ENCODE measurements around the gene RFX4.

DNA sequence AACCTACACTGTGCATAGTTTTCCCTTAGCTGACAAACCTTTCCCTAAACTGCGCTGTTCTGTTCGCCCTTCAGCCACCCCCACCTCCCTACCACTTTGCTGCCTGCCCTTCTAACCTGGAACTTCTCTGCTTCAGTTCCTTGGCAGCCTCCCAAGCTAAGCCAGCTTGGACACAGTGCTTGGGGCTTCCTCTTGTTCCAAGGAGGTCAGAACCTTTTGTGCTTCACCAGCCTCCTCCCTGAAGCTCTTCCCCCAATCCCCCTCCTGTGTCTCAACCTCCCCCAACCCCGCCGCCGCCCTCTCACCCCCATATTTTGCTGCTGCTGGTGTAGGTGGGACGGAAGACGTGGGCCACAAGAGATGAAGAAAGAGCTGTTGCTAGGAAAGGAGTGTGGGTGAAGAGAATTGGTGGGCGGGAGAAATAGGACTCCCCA lies 183.6 kb downstream of the RFX4 start:
- TF ChIP-seq, protein P1, sequence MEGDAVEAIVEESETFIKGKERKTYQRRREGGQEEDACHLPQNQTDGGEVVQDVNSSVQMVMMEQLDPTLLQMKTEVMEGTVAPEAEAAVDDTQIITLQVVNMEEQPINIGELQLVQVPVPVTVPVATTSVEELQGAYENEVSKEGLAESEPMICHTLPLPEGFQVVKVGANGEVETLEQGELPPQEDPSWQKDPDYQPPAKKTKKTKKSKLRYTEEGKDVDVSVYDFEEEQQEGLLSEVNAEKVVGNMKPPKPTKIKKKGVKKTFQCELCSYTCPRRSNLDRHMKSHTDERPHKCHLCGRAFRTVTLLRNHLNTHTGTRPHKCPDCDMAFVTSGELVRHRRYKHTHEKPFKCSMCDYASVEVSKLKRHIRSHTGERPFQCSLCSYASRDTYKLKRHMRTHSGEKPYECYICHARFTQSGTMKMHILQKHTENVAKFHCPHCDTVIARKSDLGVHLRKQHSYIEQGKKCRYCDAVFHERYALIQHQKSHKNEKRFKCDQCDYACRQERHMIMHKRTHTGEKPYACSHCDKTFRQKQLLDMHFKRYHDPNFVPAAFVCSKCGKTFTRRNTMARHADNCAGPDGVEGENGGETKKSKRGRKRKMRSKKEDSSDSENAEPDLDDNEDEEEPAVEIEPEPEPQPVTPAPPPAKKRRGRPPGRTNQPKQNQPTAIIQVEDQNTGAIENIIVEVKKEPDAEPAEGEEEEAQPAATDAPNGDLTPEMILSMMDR (IDR thresholded peaks at IDR 0.05), result no peak
- no peak for TF ChIP-seq POLR2A (IDR thresholded peaks at IDR 0.05)

Measured in lower leg skin (tissue), 3 donors.